A549 (cell line): ENCODE results near the gene XRCC1.

Experiments
- EHMT2 ChIP-seq: fragments of 200-600 bp; sonication (generic); IDR thresholded peaks from 2 replicates; pipeline ENCODE4 v1.6.1; 2016; ENCODE audit warnings: antibody characterized with exemption, low read depth, mild to moderate bottlenecking, moderate library complexity
- JUN ChIP-seq, 2 experiments: fragments of >200 bp; sonication (Bioruptor Twin); formaldehyde crosslinking; IDR thresholded peaks; 2 replicates in 1 of 2; 3 replicates in 1 of 2; pipeline ENCODE4 v1.6.1; 2016 to 2017
- NFE2L2 ChIP-seq: fragments of 150-350 bp; conservative IDR thresholded peaks from 2 replicates; pipeline ENCODE4 v1.6.1; 2014; ENCODE audit warnings: low read length
- POLR2A ChIP-seq: IDR thresholded peaks from 2 replicates; pipeline ENCODE4 v1.6.1; 2012; ENCODE audit warnings: mild to moderate bottlenecking, low read length
- RAD21 ChIP-seq, 2 experiments: fragments of >200 bp in 1 of 2; sonication (Bioruptor Twin) in 1 of 2; formaldehyde crosslinking in 1 of 2; IDR thresholded peaks in 1 of 2; conservative IDR thresholded peaks in 1 of 2; 2 replicates in 1 of 2; 3 replicates in 1 of 2; pipeline ENCODE4 v1.6.1; 2012 to 2018; ENCODE audit warnings: inconsistent platforms in 1 of 2
- RCOR1 ChIP-seq: fragments of 150-350 bp; IDR thresholded peaks from 2 replicates; pipeline ENCODE4 v1.6.1; 2014; ENCODE audit warnings: antibody characterized with exemption, low read length, low read depth
- SREBF2 ChIP-seq: fragments of 450-650 bp; IDR thresholded peaks from 2 replicates; pipeline ENCODE4 v1.6.1; 2014; ENCODE audit warnings: mild to moderate bottlenecking, moderate library complexity
- TF ChIP-seq, protein P1 (sequence below): fragments of >200 bp; sonication (Bioruptor Twin); formaldehyde crosslinking; IDR thresholded peaks from 3 replicates; pipeline ENCODE4 v1.5.1; 2016
- TF ChIP-seq, protein P2 (sequence below): fragments of 150-350 bp; IDR thresholded peaks from 2 replicates; pipeline ENCODE4 v1.6.1; 2014; ENCODE audit warnings: low read depth, mild to moderate bottlenecking, low read length
- TF ChIP-seq, protein P3 (sequence below): fragments of 450-650 bp; IDR thresholded peaks from 2 replicates; pipeline ENCODE4 v1.6.1; 2014; ENCODE audit warnings: antibody characterized with exemption

DNA sequence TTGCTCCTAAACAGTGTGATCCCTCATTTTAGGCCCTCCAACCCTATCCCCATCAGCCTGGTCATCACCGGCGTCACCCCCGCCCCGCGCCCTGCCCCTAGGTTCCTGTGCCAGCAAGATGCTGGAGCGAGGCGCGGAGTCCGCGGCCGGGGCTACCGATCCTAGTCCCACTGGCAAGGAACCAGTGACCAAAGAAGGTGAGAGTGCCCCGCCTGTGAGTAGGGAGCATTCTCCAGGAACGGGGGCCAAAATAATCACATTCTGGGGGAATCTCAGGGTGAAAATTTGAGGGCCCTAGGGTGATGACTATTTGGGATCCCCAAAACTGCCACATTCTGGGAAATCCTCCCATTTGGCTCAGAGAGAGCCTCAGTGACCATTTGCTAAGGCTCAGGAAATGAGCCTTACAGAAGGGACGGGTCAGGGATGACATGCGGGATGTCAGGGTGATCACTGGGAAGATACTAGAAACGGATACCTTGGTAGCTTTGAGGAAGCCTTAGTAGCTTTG, 41.0 kb downstream of the XRCC1 start:
- TF ChIP-seq JUN (IDR thresholded peaks at IDR 0.05) (no peak), POLR2A (no peak), RAD21 (conservative IDR thresholded peaks at IDR 0.05 in 1 of 2, IDR thresholded peaks at IDR 0.05 in 1 of 2) (no peak), NFE2L2 (no peak), SREBF2 (no peak), RCOR1 (no peak), EHMT2 (no peak)
- TF ChIP-seq, protein P1, sequence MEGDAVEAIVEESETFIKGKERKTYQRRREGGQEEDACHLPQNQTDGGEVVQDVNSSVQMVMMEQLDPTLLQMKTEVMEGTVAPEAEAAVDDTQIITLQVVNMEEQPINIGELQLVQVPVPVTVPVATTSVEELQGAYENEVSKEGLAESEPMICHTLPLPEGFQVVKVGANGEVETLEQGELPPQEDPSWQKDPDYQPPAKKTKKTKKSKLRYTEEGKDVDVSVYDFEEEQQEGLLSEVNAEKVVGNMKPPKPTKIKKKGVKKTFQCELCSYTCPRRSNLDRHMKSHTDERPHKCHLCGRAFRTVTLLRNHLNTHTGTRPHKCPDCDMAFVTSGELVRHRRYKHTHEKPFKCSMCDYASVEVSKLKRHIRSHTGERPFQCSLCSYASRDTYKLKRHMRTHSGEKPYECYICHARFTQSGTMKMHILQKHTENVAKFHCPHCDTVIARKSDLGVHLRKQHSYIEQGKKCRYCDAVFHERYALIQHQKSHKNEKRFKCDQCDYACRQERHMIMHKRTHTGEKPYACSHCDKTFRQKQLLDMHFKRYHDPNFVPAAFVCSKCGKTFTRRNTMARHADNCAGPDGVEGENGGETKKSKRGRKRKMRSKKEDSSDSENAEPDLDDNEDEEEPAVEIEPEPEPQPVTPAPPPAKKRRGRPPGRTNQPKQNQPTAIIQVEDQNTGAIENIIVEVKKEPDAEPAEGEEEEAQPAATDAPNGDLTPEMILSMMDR, result no peak
- TF ChIP-seq, protein P2, sequence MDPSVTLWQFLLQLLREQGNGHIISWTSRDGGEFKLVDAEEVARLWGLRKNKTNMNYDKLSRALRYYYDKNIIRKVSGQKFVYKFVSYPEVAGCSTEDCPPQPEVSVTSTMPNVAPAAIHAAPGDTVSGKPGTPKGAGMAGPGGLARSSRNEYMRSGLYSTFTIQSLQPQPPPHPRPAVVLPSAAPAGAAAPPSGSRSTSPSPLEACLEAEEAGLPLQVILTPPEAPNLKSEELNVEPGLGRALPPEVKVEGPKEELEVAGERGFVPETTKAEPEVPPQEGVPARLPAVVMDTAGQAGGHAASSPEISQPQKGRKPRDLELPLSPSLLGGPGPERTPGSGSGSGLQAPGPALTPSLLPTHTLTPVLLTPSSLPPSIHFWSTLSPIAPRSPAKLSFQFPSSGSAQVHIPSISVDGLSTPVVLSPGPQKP, result no peak
- TF ChIP-seq, protein P3, sequence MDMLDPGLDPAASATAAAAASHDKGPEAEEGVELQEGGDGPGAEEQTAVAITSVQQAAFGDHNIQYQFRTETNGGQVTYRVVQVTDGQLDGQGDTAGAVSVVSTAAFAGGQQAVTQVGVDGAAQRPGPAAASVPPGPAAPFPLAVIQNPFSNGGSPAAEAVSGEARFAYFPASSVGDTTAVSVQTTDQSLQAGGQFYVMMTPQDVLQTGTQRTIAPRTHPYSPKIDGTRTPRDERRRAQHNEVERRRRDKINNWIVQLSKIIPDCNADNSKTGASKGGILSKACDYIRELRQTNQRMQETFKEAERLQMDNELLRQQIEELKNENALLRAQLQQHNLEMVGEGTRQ, result no peak
